Vagina (tissue), 2 donors: Measurements from ENCODE around the gene NUP88. TPM values are rescaled to one million over a fixed set of nuclear protein-coding genes. Genes with fewer than 3 reads are reported as not detected.
"Not testable (repeated sequence)": the region's sequence is repeated elsewhere in the genome, so short reads cannot be mapped to it uniquely, and the experiment has no call there.

ENCODE experiments used
- DNase-seq, 2 donors: peaks; one replicate each; pipeline ENCODE4 v3.0.0-alpha.2; 2017; ENCODE audit errors: extremely low spot score in 2 of 2
- H3K27ac ChIP-seq: fragments of 200-600 bp; sonication (generic); one replicate; pipeline ENCODE4 v1.5.1; 2019
- H3K27me3 ChIP-seq: fragments of 200-600 bp; sonication (generic); one replicate; pipeline ENCODE4 v1.5.1; 2019
- H3K36me3 ChIP-seq, 2 donors: fragments of 200-600 bp; sonication (generic); one replicate each; pipeline ENCODE4 v1.5.1; 2017 to 2019
- H3K4me1 ChIP-seq: fragments of 200-600 bp; sonication (generic); one replicate; pipeline ENCODE4 v1.5.1; 2019
- H3K4me3 ChIP-seq, 2 donors: fragments of 200-600 bp; sonication (generic); 1 replicate in 1 of 2; 2 replicates in 1 of 2; pipeline ENCODE4 v1.5.1; 2016 to 2019
- H3K9me3 ChIP-seq: fragments of 200-600 bp; sonication (generic); one replicate; pipeline ENCODE4 v1.5.1; 2019
- CTCF ChIP-seq, 3 experiments: fragments of 450-650 bp in 2 of 3; fragments of 200-600 bp in 1 of 3; sonication (generic) in 1 of 3; IDR thresholded peaks; one replicate each; pipeline ENCODE4 v1.5.1; 2017 to 2019; ENCODE audit warnings: antibody characterized with exemption in 3 of 3, mild to moderate bottlenecking in 2 of 3, moderate library complexity in 2 of 3
- POLR2A ChIP-seq, 2 donors: fragments of 450-650 bp; IDR thresholded peaks; one replicate each; pipeline ENCODE4 v1.6.1; 2017; ENCODE audit warnings: antibody characterized with exemption in 2 of 2, mild to moderate bottlenecking in 2 of 2, moderate library complexity in 2 of 2
- POLR2AphosphoS5 ChIP-seq, 2 donors: sonication (generic); formaldehyde crosslinking; IDR thresholded peaks; one replicate each; pipeline ENCODE4 v1.9.0; 2017; ENCODE audit warnings: antibody characterized with exemption in 2 of 2, mild to moderate bottlenecking in 2 of 2, low read depth in 1 of 2; ENCODE audit not compliant: insufficient read depth in 1 of 2
- intact Hi-C: fragments of 100-400 bp; cut with DNase I; formaldehyde crosslinking; loops from one replicate; pipeline ENCODE4 v1.15.1; 2023
- total RNA-seq: library from RNA; depleted of rRNA; stranded (reverse); fragments of >200 nt; gene quantifications from one replicate; pipeline ENCODE4 v1.2.3, GENCODE V29; 2016

Gene NUP88
- total RNA-seq, 1 donor from 2014 or later: 72.2 TPM

GRCh38 chr17:5438716-5439445 lies 19.4 kb upstream of the NUP88 start, which contains the start of gene C1QBP:
Gene C1QBP, minus strand, starts transcription at chr17:5439155. Its CDS starts 82 bp downstream, at chr17:5439073.
- intact Hi-C loops: no loop called here
- Histone ChIP-seq H3K4me3 (peak within 1 kb of the TSS; percentile 84 to 89), H3K36me3 (peaks cover 0 to 24% of the 10 kb centered on the region in 2 donors)

GRCh38 chr17:5437721-5438317 lies 18.4 kb upstream of the NUP88 start:
- intact Hi-C loops: no loop called here
- Histone ChIP-seq H3K27ac (no peak overlapping the region), H3K9me3 (no peaks in the 10 kb centered on the region), H3K27me3 (no peaks in the 10 kb centered on the region), H3K36me3 (peaks cover 3 to 27% of the 10 kb centered on the region in 2 donors), H3K4me3 (peak overlapping the region; percentile 84 to 89), H3K4me1 (peaks cover 30% of the 10 kb centered on the region)
- DNase-seq: no peak
- TF ChIP-seq CTCF (IDR thresholded peaks at IDR 0.05) (no peak), POLR2AphosphoS5 (IDR thresholded peaks at IDR 0.05; ENCODE audit: insufficient read depth in 1 of 2, low read depth in 1 of 2) (no peak), POLR2A (IDR thresholded peaks at IDR 0.05) (no peak)

More at GRCh38 chr17:5438716-5439445, 19.4 kb upstream of the NUP88 start, which contains the start of gene C1QBP:
- H3K27me3 ChIP-seq: no peaks in the 10 kb centered on the region
- H3K9me3 ChIP-seq: no peaks in the 10 kb centered on the region
- peaks cover 30% of the 10 kb centered on the region for H3K4me1 ChIP-seq
- peak; percentile 80 to 94 for TF ChIP-seq POLR2AphosphoS5 (IDR thresholded peaks at IDR 0.05; ENCODE audit: insufficient read depth in 1 of 2, low read depth in 1 of 2)
- peak; percentile 98 for TF ChIP-seq CTCF (IDR thresholded peaks at IDR 0.05)
- TF ChIP-seq POLR2A (IDR thresholded peaks at IDR 0.05): peak in 1 of 2 donors; percentile 40
- peak within 1 kb of the TSS; percentile 51 for H3K27ac ChIP-seq
- peak in 1 of 2 donors; percentile 87 for DNase-seq

- H3K9me3 ChIP-seq, H3K27ac ChIP-seq, H3K4me3 ChIP-seq, DNase-seq, intact Hi-C loops, H3K27me3 ChIP-seq: not testable (repeated sequence)
- peaks cover 30% of the 10 kb centered on the region for H3K4me1 ChIP-seq
- H3K36me3 ChIP-seq: peaks cover 3 to 47% of the 10 kb centered on the region in 2 donors
Measured at GRCh38 chr17:5435781-5436315, 16.4 kb upstream of the NUP88 start.

- H3K27me3 ChIP-seq: no peaks in the 10 kb centered on the region
- TF ChIP-seq POLR2AphosphoS5 (IDR thresholded peaks at IDR 0.05; ENCODE audit: insufficient read depth in 1 of 2, low read depth in 1 of 2) (no peak), POLR2A (IDR thresholded peaks at IDR 0.05) (no peak), CTCF (IDR thresholded peaks at IDR 0.05) (no peak)
- no peak for DNase-seq
- no peaks in the 10 kb centered on the region for H3K9me3 ChIP-seq
- peaks cover 3 to 56% of the 10 kb centered on the region in 2 donors for H3K36me3 ChIP-seq
- H3K27ac ChIP-seq: no peak overlapping the region
- intact Hi-C loops: no loop called here
- H3K4me1 ChIP-seq: peaks cover 30% of the 10 kb centered on the region
- H3K4me3 ChIP-seq: no peak overlapping the region
Measured at GRCh38 chr17:5434984-5435383, 15.5 kb upstream of the NUP88 start.

GRCh38 chr17:5431949-5432556 lies 12.6 kb upstream of the NUP88 start:
- no peak overlapping the region for H3K4me3 ChIP-seq
- intact Hi-C loops: no loop called here
- DNase-seq: no peak
- peaks cover 8% of the 10 kb centered on the region for H3K4me1 ChIP-seq
- no peaks in the 10 kb centered on the region for H3K9me3 ChIP-seq
- H3K27me3 ChIP-seq: no peaks in the 10 kb centered on the region
- TF ChIP-seq POLR2A (IDR thresholded peaks at IDR 0.05): no peak
- TF ChIP-seq CTCF (IDR thresholded peaks at IDR 0.05): no peak
- TF ChIP-seq POLR2AphosphoS5 (IDR thresholded peaks at IDR 0.05; ENCODE audit: insufficient read depth in 1 of 2, low read depth in 1 of 2): no peak
- H3K36me3 ChIP-seq: peaks cover 3 to 83% of the 10 kb centered on the region in 2 donors
- H3K27ac ChIP-seq: no peak overlapping the region

- not testable (repeated sequence) for H3K27ac ChIP-seq
Measured at GRCh38 chr17:5431234-5431633, 11.8 kb upstream of the NUP88 start.

More at GRCh38 chr17:5431234-5431633, 11.8 kb upstream of the NUP88 start:
- DNase-seq, intact Hi-C loops, H3K4me3 ChIP-seq, H3K27me3 ChIP-seq, H3K9me3 ChIP-seq, H3K4me1 ChIP-seq: not testable (repeated sequence)
- H3K36me3 ChIP-seq: peaks cover 3 to 90% of the 10 kb centered on the region in 2 donors
